GM23338 (cell line): ENCODE data around the gene SNX30. TPM values are rescaled to one million over a fixed set of nuclear protein-coding genes. Genes with fewer than 3 reads are reported as not detected.
A peak's percentile ranks its signal among the peaks of the same experiment; 100 is the strongest.

Experiments used
- ATAC-seq: fragments of 200-7000 bp; cut with Tn5 transposase; 3 replicates; pipeline ENCODE4 v1.9.1; 2020
- DNase-seq: peaks from one replicate; pipeline ENCODE4 v3.0.0-alpha.2; 2015; ENCODE audit warnings: low spot score
- H2AFZ ChIP-seq: fragments of 200-600 bp; sonication (generic); 2 replicates; pipeline ENCODE4 v1.8.0; 2016; ENCODE audit warnings: antibody characterized with exemption, mild to moderate bottlenecking, moderate library complexity
- H3F3A ChIP-seq: fragments of 200-600 bp; sonication (generic); replicated peaks from 2 replicates; pipeline ENCODE4 v1.8.0; 2017; ENCODE audit warnings: antibody characterized with exemption, mixed run types, low read depth
- H3K27ac ChIP-seq: fragments of 200-600 bp; sonication (generic); 2 replicates; pipeline ENCODE4 v1.6.1; 2016; ENCODE audit warnings: low read depth
- H3K27me3 ChIP-seq: fragments of 200-600 bp; sonication (generic); 2 replicates; pipeline ENCODE4 v1.8.0; 2016; ENCODE audit warnings: mild to moderate bottlenecking, mixed run types, moderate library complexity; ENCODE audit not compliant: insufficient read depth
- H3K36me3 ChIP-seq: fragments of 200-600 bp; sonication (generic); 2 replicates; pipeline ENCODE4 v1.8.0; 2016; ENCODE audit warnings: mild to moderate bottlenecking; ENCODE audit not compliant: insufficient read depth
- H3K4me1 ChIP-seq: fragments of 200-600 bp; sonication (generic); 2 replicates; pipeline ENCODE4 v1.8.0; 2016; ENCODE audit warnings: mild to moderate bottlenecking, moderate library complexity; ENCODE audit not compliant: insufficient read depth
- H3K4me2 ChIP-seq: fragments of 200-600 bp; sonication (generic); 2 replicates; pipeline ENCODE4 v1.7.1; 2017; ENCODE audit warnings: mixed run types
- H3K4me3 ChIP-seq: fragments of 200-600 bp; sonication (generic); 2 replicates; pipeline ENCODE4 v1.6.1; 2016; ENCODE audit warnings: mixed run types
- H3K79me2 ChIP-seq: fragments of 200-600 bp; sonication (generic); replicated peaks from 2 replicates; pipeline ENCODE4 v1.8.0; 2017; ENCODE audit warnings: mild to moderate bottlenecking; ENCODE audit not compliant: insufficient read depth
- H3K9me2 ChIP-seq: fragments of 200-600 bp; sonication (generic); 2 replicates; pipeline ENCODE4 v1.8.0; 2017; ENCODE audit not compliant: insufficient read depth
- H4K20me1 ChIP-seq: fragments of 200-600 bp; sonication (generic); replicated peaks from 2 replicates; pipeline ENCODE4 v1.8.0; 2017; ENCODE audit warnings: mild to moderate bottlenecking; ENCODE audit not compliant: insufficient read depth
- H3K27ac Mint-ChIP-seq: 2 replicates; pipeline ENCODE4 v1.8.0; 2020; ENCODE audit warnings: inconsistent platforms, mild to moderate bottlenecking, moderate library complexity, mixed read lengths
- H3K27me3 Mint-ChIP-seq: 3 replicates; pipeline ENCODE4 v1.8.0; 2022; ENCODE audit warnings: low read depth, mild to moderate bottlenecking, moderate library complexity, mixed read lengths, inconsistent platforms; ENCODE audit not compliant: insufficient read depth, poor library complexity
- H3K36me3 Mint-ChIP-seq: 3 replicates; pipeline ENCODE4 v1.8.0; 2021; ENCODE audit warnings: low read depth, mild to moderate bottlenecking, inconsistent platforms, moderate library complexity, mixed read lengths
- H3K4me1 Mint-ChIP-seq: 3 replicates; pipeline ENCODE4 v1.8.0; 2020; ENCODE audit warnings: mild to moderate bottlenecking, inconsistent platforms, mixed read lengths
- H3K4me3 Mint-ChIP-seq: 3 replicates; pipeline ENCODE4 v1.8.0; 2021; ENCODE audit warnings: moderate library complexity, mild to moderate bottlenecking, inconsistent platforms, mixed read lengths
- H3K9me3 Mint-ChIP-seq: 3 replicates; pipeline ENCODE4 v1.8.0; 2020; ENCODE audit warnings: moderate library complexity, mild to moderate bottlenecking, inconsistent platforms, mixed read lengths
- CREB1 ChIP-seq: fragments of 250-450 bp; sonication (Bioruptor Pico); IDR thresholded peaks from 2 replicates; pipeline ENCODE4 v1.5.0; 2020; ENCODE audit warnings: low read depth, mild to moderate bottlenecking, moderate library complexity
- CTCF ChIP-seq, 2 experiments: fragments of 200-600 bp in 1 of 2; sonication (generic) in 1 of 2; conservative IDR thresholded peaks; 2 replicates each; pipeline versions ENCODE4 v1.5.1 to v1.6.1; 2016 to 2017; ENCODE audit warnings: antibody characterized with exemption in 2 of 2, low read depth in 2 of 2, mild to moderate bottlenecking in 2 of 2, moderate library complexity in 1 of 2
- ETS1 ChIP-seq: IDR thresholded peaks from 2 replicates; pipeline ENCODE4 v1.6.1; 2016; ENCODE audit warnings: antibody characterized with exemption
- EZH2 ChIP-seq: fragments of 200-600 bp; sonication (generic); IDR thresholded peaks from one replicate; pipeline ENCODE4 v1.8.0; 2017; ENCODE audit warnings: antibody characterized with exemption, mild to moderate bottlenecking, low read depth; ENCODE audit not compliant: unreplicated experiment
- EZH2phosphoT487 ChIP-seq: fragments of 200-600 bp; sonication (generic); IDR thresholded peaks from one replicate; pipeline ENCODE4 v1.8.1; 2018; ENCODE audit warnings: antibody characterized with exemption; ENCODE audit not compliant: unreplicated experiment
- NANOG ChIP-seq: IDR thresholded peaks from 2 replicates; pipeline ENCODE4 v1.6.1; 2016; ENCODE audit warnings: antibody characterized with exemption, borderline replicate concordance
- REST ChIP-seq: IDR thresholded peaks from one replicate; pipeline ENCODE4 v1.6.1; 2018; ENCODE audit warnings: antibody characterized with exemption; ENCODE audit not compliant: unreplicated experiment
- polyA plus RNA-seq: library from polyadenylated mRNA; unstranded; fragments of >200 nt; fragmentation: Nextera tagmentation; extraction: Ambion mirVana; gene quantifications from 2 replicates; pipeline ENCODE4 v1.2.1, GENCODE V29; 2016
- total RNA-seq: library from RNA; depleted of rRNA; stranded (reverse); fragments of >200 nt; shearing (Covaris generic); gene quantifications from 2 replicates; pipeline ENCODE4 v1.2.3, GENCODE V29; 2014

Gene SNX30
- total and polyA plus RNA-seq, 2 experiments from 2014 or later, result 2.1 to 17.8 TPM

- H3K27ac Mint-ChIP-seq, result no peak overlapping the region
- H2AFZ ChIP-seq, result no peak overlapping the region
Measured at GRCh38 chr9:112846528-112847488, 96.2 kb downstream of the SNX30 start.

More at GRCh38 chr9:112846528-112847488, 96.2 kb downstream of the SNX30 start:
- Histone ChIP-seq H3K4me3 (no peak overlapping the region; the same call in 1 of the 2 replicates), H3K79me2 (no peaks in the 10 kb centered on the region), H3K36me3 (no peaks in the 10 kb centered on the region), H3K27me3 (no peaks in the 10 kb centered on the region), H3F3A (0 out of 2 replicates have a peak, but pooled peaks cover 4% of the 10 kb centered on the region), H3K27ac (no peak overlapping the region), H3K9me2 (no peaks in the 10 kb centered on the region), H3K4me1 (peaks cover 35% of the 10 kb centered on the region), H4K20me1 (no peaks in the 10 kb centered on the region; the same call in 1 of the 2 replicates), H3K4me2 (peak overlapping the region; percentile 45)
- peaks cover 47% of the 10 kb centered on the region for H3K4me1 Mint-ChIP-seq
- peaks cover 5% of the 10 kb centered on the region for H3K27me3 Mint-ChIP-seq
- H3K9me3 Mint-ChIP-seq, result no peaks in the 10 kb centered on the region
- ATAC-seq, result peak; percentile 35
- H3K36me3 Mint-ChIP-seq, result peaks cover 2% of the 10 kb centered on the region; the same call in 1 of the 3 replicates
- H3K4me3 Mint-ChIP-seq, result no peak overlapping the region
- peak; percentile 60 for DNase-seq
- TF ChIP-seq ETS1 (no peak), CTCF (conservative IDR thresholded peaks at IDR 0.05; ENCODE audit: low read depth in 2 of 2) (no peak), NANOG (no peak), REST (no peak), EZH2phosphoT487 (no peak), CREB1 (CRISPR knock-in tag) (no peak), EZH2 (no peak)
